Colonic mucosa (tissue), 4 donors: Measurements from ENCODE around the gene SCP2. TPM values are rescaled to one million over a fixed set of nuclear protein-coding genes. Genes with fewer than 3 reads are reported as not detected.

ENCODE experiments used
- DNase-seq: peaks from one replicate; pipeline ENCODE4 v3.0.0-alpha.2; 2020
- H3K27ac ChIP-seq: fragments of 200-600 bp; one replicate; pipeline ENCODE4 v1.8.0; 2021
- H3K27me3 ChIP-seq: fragments of 200-600 bp; one replicate; pipeline ENCODE4 v1.8.0; 2021
- H3K36me3 ChIP-seq: fragments of 200-600 bp; one replicate; pipeline ENCODE4 v1.8.0; 2021
- H3K4me1 ChIP-seq: fragments of 200-600 bp; one replicate; pipeline ENCODE4 v1.8.0; 2021; ENCODE audit warnings: mild to moderate bottlenecking
- H3K4me3 ChIP-seq: fragments of 200-600 bp; one replicate; pipeline ENCODE4 v1.8.0; 2021
- H3K9ac ChIP-seq, 2 donors: one replicate each; pipeline ENCODE4 v1.7.0; 2013; ENCODE audit warnings: control low read depth in 2 of 2, low read depth in 2 of 2, low read length in 2 of 2
- H3K9me3 ChIP-seq: fragments of 200-600 bp; one replicate; pipeline ENCODE4 v1.8.0; 2021
- CTCF ChIP-seq: fragments of 200-600 bp; IDR thresholded peaks from one replicate; pipeline ENCODE4 v1.8.0; 2022; ENCODE audit warnings: antibody characterized with exemption, mild to moderate bottlenecking
- intact Hi-C: fragments of 100-400 bp; cut with DNase I; formaldehyde crosslinking; loops from one replicate; pipeline ENCODE4 v1.14.1; 2022
- total RNA-seq, 2 donors: library from RNA; stranded (reverse); fragmentation: NEBNext Ultra II Directional in 1 of 2; extraction: Animal tissue kit (Norgen Biotek cat#: 25700) in 1 of 2; gene quantifications; one replicate each; pipeline ENCODE4 v1.2.1, GENCODE V29; 2021
- donor health status: healthy.
- donor health status: DM: no; HTN: no; CAD: no.
- donor health status: DM: no; HTN: no; CAD: no.

The SCP2 gene
- total RNA-seq, 2 donors from 2014 or later = 178 to 325 TPM

GRCh38 chr1:52899445-52899894 is 27.6 kb upstream of the SCP2 start:
- intact Hi-C loops = no loop called here
- no peak for TF ChIP-seq CTCF
- H3K4me1 ChIP-seq = no peaks in the 10 kb centered on the region
- no peaks in the 10 kb centered on the region for H3K9me3 ChIP-seq
- H3K4me3 ChIP-seq = no peak overlapping the region
- no peaks in the 10 kb centered on the region for H3K27me3 ChIP-seq
- no peak overlapping the region for H3K9ac ChIP-seq
- no peaks in the 10 kb centered on the region for H3K36me3 ChIP-seq
- H3K27ac ChIP-seq = no peak overlapping the region
- DNase-seq = no peak

- no peak overlapping the region for H3K4me3 ChIP-seq
- no peak overlapping the region for H3K27ac ChIP-seq
- no peak for TF ChIP-seq CTCF
- H3K9me3 ChIP-seq = no peaks in the 10 kb centered on the region
- intact Hi-C loops = no loop called here
- no peaks in the 10 kb centered on the region for H3K4me1 ChIP-seq
- no peak overlapping the region for H3K9ac ChIP-seq
- no peaks in the 10 kb centered on the region for H3K36me3 ChIP-seq
- H3K27me3 ChIP-seq = no peaks in the 10 kb centered on the region
- no peak for DNase-seq
Measured at GRCh38 chr1:52900402-52900801, 26.7 kb upstream of the SCP2 start.

- intact Hi-C loops = no loop called here
Measured at GRCh38 chr1:52901384-52901783, 25.7 kb upstream of the SCP2 start.

GRCh38 chr1:52904208-52904926 is 22.7 kb upstream of the SCP2 start:
- TF ChIP-seq CTCF = no peak
- Histone ChIP-seq H3K9me3 (no peaks in the 10 kb centered on the region), H3K9ac (no peak overlapping the region), H3K36me3 (no peaks in the 10 kb centered on the region), H3K4me1 (no peaks in the 10 kb centered on the region), H3K4me3 (no peak overlapping the region), H3K27ac (no peak overlapping the region), H3K27me3 (no peaks in the 10 kb centered on the region)
- DNase-seq = no peak
- intact Hi-C loops = no loop called here

More at GRCh38 chr1:52901384-52901783, 25.7 kb upstream of the SCP2 start:
- H3K27ac ChIP-seq = no peak overlapping the region
- no peak overlapping the region for H3K4me3 ChIP-seq
- TF ChIP-seq CTCF = no peak
- H3K4me1 ChIP-seq = no peaks in the 10 kb centered on the region
- DNase-seq = no peak
- no peaks in the 10 kb centered on the region for H3K9me3 ChIP-seq
- no peak overlapping the region for H3K9ac ChIP-seq
- no peaks in the 10 kb centered on the region for H3K36me3 ChIP-seq
- no peaks in the 10 kb centered on the region for H3K27me3 ChIP-seq

GRCh38 chr1:52904927-52905698 is 22.0 kb upstream of the SCP2 start:
- no peak for DNase-seq
- Histone ChIP-seq H3K27ac (no peak overlapping the region), H3K36me3 (no peaks in the 10 kb centered on the region), H3K4me1 (no peaks in the 10 kb centered on the region), H3K4me3 (no peak overlapping the region), H3K27me3 (no peaks in the 10 kb centered on the region), H3K9ac (no peak overlapping the region), H3K9me3 (no peaks in the 10 kb centered on the region)
- intact Hi-C loops = no loop called here
- TF ChIP-seq CTCF = no peak
